Activated naive CD4-positive, alpha-beta T cell treated with anti-CD3 and anti-CD28 coated beads, Interleukin-2, amount 50 U/mL, for 24 hours (primary cell): Measurements from ENCODE around the gene ABCA5.
"Not testable (repeated sequence)": the region's sequence is repeated elsewhere in the genome, so short reads cannot be mapped to it uniquely, and the experiment has no call there.

Source experiments
- H3K27ac Mint-ChIP-seq: one replicate; pipeline ENCODE4 v1.8.0; 2021; ENCODE audit warnings: mild to moderate bottlenecking, mixed read lengths
- H3K27me3 Mint-ChIP-seq: one replicate; pipeline ENCODE4 v1.8.0; 2021; ENCODE audit warnings: mixed read lengths
- H3K36me3 Mint-ChIP-seq: one replicate; pipeline ENCODE4 v1.8.0; 2021; ENCODE audit warnings: mixed read lengths
- H3K4me1 Mint-ChIP-seq: one replicate; pipeline ENCODE4 v1.8.0; 2021; ENCODE audit warnings: mixed read lengths
- H3K4me3 Mint-ChIP-seq: one replicate; pipeline ENCODE4 v1.8.0; 2021; ENCODE audit warnings: mild to moderate bottlenecking, mixed read lengths
- H3K9me3 Mint-ChIP-seq: one replicate; pipeline ENCODE4 v1.8.0; 2021; ENCODE audit warnings: mixed read lengths

ABCA5 gene

DNA sequence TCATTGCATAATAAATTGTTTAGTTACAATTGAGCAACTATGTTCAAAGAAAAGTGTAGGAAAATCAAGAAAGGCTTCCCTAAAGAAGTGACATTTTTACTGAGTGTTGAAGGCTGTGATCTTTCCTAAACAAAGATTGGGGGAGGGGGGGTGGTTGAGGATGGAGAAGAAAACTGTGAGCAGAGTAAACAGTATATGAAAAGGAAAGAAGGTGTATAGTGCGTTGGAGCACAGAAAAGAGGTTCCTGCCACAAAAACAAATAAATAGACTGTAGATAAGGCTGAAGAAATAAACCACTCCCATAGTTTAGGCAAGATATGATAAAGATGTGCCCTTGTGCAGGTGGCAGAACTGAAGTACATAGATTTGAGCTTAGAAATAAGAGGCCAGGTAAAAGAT lies 106.8 kb downstream of the ABCA5 start:
- Mint-ChIP-seq H3K4me1 (peaks cover 13% of the 10 kb centered on the region), H3K27ac (no peak overlapping the region)

DNA sequence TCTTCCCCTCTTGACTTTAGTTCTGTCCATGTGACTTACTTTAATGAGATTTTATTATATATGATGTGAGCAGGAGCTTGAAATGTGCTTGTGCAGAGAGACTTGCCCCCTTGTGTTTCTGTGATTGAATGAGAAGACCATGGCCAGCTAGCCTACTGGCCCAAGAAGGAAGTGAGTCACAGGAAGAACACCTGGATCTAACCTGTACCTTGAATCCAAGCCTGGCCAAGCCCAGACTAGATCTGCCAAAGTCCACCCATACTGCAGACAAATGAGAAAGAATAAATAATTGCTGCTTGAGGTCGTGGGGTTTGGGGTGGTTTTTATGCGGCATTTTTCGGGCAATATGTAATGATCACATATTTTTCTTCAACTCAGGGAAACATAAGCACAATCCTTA lies 107.9 kb downstream of the ABCA5 start:
- no peak overlapping the region for H3K4me3 Mint-ChIP-seq
- H3K36me3 Mint-ChIP-seq, result peaks cover 9% of the 10 kb centered on the region
- H3K27me3 Mint-ChIP-seq, result no peaks in the 10 kb centered on the region
- H3K27ac Mint-ChIP-seq, result no peak overlapping the region
- H3K9me3 Mint-ChIP-seq, result no peaks in the 10 kb centered on the region
- peaks cover 12% of the 10 kb centered on the region for H3K4me1 Mint-ChIP-seq

More for the DNA sequence above, 106.8 kb downstream of the ABCA5 start:
- no peak overlapping the region for H3K4me3 Mint-ChIP-seq
- H3K36me3 Mint-ChIP-seq, result peaks cover 9% of the 10 kb centered on the region
- H3K27me3 Mint-ChIP-seq, result no peaks in the 10 kb centered on the region
- no peaks in the 10 kb centered on the region for H3K9me3 Mint-ChIP-seq

DNA sequence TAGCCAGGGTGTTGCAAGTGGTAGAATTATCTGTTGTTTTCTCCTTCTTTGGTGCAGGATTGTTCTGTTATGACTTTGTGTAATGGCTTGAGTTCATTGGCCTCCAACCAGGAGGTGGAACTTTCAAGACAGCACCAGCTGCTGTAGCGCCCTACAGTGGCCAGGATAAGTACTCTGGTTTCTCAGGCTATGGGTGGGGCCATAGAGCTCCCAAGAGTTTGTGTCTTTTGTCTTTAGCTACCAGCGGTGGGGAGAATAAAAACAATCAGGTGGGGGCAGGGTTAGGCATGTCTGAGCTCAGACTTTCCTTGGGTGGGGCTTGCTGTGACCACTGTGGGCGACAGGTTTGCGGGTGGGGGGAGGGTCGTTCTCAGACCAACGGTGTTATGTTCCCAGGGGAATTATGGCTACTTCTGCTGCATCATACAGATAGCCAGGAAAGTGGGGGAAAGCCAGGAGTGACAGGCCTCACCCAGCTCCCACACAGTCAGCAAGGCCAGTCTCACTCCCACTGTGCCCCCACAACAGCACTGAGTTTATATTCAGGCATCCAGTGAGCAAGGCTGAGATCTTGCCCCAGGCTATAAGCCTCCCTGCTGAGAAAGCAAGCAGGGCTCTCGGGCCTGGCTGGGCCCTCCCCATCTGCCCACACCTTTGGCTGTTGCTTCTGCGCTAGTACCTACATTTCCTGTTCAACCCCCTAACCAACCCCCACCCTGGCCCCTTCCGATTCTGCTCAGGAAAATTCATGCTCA lies 113.7 kb downstream of the ABCA5 start:
- Mint-ChIP-seq H3K9me3 (no peaks in the 10 kb centered on the region), H3K4me1 (no peaks in the 10 kb centered on the region), H3K27me3 (no peaks in the 10 kb centered on the region), H3K4me3 (no peak overlapping the region), H3K27ac (no peak overlapping the region), H3K36me3 (peaks cover 5% of the 10 kb centered on the region)

DNA sequence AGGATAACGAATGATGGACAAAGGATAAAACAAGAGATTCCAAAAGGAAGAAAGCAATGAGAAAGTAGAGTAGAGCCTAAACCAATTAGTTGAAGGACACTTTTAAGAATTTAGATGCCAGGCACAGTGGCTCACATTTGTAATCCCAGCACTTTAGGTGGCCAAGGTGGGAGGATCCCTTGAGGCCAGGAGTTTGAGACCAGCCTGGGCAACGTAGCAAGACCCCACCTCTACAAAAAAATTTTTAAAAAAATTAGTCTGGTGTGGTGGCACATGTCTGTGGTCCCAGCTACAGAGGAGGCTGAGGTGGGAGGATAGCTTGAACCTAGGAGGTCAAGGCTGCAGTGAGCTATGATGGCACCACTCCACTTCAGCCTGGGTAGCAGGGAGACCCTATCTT lies 118.3 kb downstream of the ABCA5 start:
- H3K36me3 Mint-ChIP-seq, result peaks cover 5% of the 10 kb centered on the region
- no peaks in the 10 kb centered on the region for H3K27me3 Mint-ChIP-seq
- no peaks in the 10 kb centered on the region for H3K4me1 Mint-ChIP-seq
- H3K4me3 Mint-ChIP-seq, result no peak overlapping the region
- H3K9me3 Mint-ChIP-seq, result no peaks in the 10 kb centered on the region
- no peak overlapping the region for H3K27ac Mint-ChIP-seq

DNA sequence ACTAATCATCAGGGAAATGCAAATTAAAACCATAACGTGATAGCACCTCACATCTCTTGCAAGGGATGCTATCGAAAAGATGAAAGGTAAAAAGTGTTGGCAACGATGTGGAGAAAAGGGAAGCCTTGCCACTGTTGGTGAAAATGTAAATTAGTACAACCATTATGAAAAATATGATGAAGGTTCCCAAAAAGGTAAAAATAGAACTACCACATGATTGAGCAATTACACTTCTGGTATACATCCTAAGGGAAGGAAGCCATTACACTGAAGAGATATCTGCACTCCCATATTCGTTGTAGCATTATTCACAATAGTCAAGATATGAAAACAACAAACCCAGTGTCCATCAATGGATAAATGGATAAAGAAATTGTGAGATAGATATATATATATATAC lies 119.8 kb downstream of the ABCA5 start:
- H3K27ac Mint-ChIP-seq, result no peak overlapping the region
- H3K4me1 Mint-ChIP-seq, result no peaks in the 10 kb centered on the region
- H3K36me3 Mint-ChIP-seq, result no peaks in the 10 kb centered on the region
- H3K27me3 Mint-ChIP-seq, result no peaks in the 10 kb centered on the region
- H3K9me3 Mint-ChIP-seq, result no peaks in the 10 kb centered on the region
- no peak overlapping the region for H3K4me3 Mint-ChIP-seq

DNA sequence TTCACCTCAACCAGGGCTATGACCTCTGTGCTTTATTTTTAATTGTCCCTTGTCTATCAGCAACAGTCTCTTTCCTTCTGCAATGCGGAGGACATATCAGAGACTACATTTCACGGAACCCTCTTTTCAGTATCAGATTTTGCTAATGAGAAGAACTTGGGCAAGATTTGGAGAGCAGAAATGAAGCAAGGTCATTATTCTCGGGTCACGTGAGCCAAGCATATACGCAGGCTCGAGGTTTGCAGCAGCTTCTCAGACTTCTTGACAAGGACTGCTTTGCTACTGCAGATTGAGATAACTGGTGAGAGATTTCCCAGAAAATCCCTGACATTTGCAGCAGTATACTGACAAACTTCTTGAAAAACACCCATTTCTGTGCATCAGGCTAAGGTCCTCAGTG lies 128.7 kb downstream of the ABCA5 start:
- Mint-ChIP-seq H3K9me3 (peaks cover 6% of the 10 kb centered on the region), H3K27ac (no peak overlapping the region), H3K4me3 (no peak overlapping the region), H3K36me3 (peaks cover 5% of the 10 kb centered on the region), H3K27me3 (no peaks in the 10 kb centered on the region), H3K4me1 (no peaks in the 10 kb centered on the region)

DNA sequence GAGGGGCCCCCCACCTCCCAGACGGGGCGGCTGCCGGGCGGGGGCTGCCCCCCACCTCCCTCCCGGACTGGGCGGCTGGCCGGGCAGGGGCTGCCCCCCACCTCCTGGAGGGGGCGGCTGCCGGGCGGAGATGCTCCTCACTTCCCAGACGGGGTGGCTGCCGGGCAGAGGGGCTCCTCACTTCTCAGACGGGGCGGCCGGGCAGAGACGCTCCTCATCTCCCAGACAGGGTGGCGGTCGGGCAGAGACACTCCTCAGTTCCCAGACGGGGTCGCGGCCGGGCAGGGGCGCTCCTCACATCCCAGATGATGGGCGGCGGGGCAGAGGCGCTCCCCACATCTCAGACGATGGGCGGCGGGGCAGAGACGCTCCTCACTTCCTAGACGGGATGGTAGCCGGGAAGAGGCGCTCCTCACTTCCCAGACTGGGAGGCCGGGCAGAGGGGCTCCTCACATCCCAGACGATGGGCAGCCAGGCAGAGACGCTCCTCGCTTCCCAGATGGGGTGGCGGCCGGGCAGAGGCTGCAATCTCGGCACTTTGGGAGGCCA lies 130.8 kb downstream of the ABCA5 start:
- not testable (repeated sequence) for H3K27me3 Mint-ChIP-seq, H3K4me3 Mint-ChIP-seq, H3K27ac Mint-ChIP-seq

More for the DNA sequence above, 130.8 kb downstream of the ABCA5 start:
- H3K9me3 Mint-ChIP-seq, H3K36me3 Mint-ChIP-seq, H3K4me1 Mint-ChIP-seq: not testable (repeated sequence)
